GM23248 (cell line): ENCODE measurements around the gene ADSS1.

ENCODE experiments used
- EZH2 ChIP-seq: fragments of 200-600 bp; sonication (generic); IDR thresholded peaks from 2 replicates; pipeline ENCODE4 v1.6.1; 2018; ENCODE audit warnings: antibody characterized with exemption, mild to moderate bottlenecking; ENCODE audit not compliant: insufficient read depth, poor library complexity, severe bottlenecking
- EZH2phosphoT487 ChIP-seq: fragments of 200-600 bp; sonication (generic); IDR thresholded peaks from 2 replicates; pipeline ENCODE4 v1.6.1; 2018; ENCODE audit warnings: antibody characterized with exemption, moderate library complexity, mild to moderate bottlenecking, low read depth; ENCODE audit not compliant: insufficient read depth

DNA sequence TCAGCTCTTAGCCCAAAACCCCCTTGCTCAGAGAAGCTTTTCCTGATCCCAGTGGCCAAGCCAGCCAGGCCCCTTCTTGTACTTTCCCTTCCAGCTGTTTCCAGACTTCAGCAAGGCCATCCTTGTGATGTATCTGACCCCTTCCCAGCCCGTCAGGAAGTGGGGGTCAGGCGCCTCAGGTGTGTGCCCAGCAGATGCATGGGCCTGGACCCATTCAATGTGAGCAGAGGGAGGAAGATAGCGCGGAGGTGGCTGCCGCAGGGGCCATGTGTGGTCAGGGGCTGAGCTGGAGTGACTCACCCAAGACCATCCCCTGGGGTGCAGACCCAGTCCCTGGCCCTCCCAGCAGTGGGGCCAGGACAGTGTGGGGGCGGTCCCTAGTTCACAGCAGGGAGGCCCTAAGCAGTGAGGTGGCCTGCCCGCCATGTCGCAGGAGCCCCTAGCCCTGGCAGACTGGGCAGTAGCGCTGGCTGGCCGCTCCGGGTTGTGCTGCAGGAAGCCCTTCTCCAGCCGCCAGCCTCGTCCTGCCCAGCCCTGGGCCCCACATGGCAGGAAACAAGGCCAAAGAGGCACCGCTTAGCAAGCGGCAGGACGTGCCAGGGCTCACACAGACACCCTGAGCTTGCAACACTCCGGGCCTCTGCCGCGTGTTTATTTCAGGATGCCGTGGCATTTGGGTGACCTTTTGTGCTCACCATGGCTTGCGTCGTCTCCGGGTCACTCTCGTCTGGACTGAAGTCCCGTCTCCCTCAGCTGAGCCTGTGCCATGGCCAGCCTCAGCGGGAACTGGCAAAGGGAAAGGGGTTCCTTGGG lies 12.0 kb downstream of the ADSS1 start:
- no peak for TF ChIP-seq EZH2
- no peak for TF ChIP-seq EZH2phosphoT487
